Right lung (tissue), 5 donors: ENCODE results near the gene PIP4K2A. TPM values are rescaled to one million over a fixed set of nuclear protein-coding genes. Genes with fewer than 3 reads are reported as not detected.

ENCODE experiments used
- polyA plus RNA-seq, 5 donors: library from polyadenylated mRNA; unstranded; fragments of 120-200 nt; gene quantifications; one replicate each; pipeline versions ENCODE4 v1.2.1 to v1.2.3, GENCODE V29; 2013; ENCODE audit warnings: inconsistent platforms in 1 of 5, low replicate concordance in 1 of 5; ENCODE audit not compliant: insufficient read length in 5 of 5, insufficient read depth in 1 of 5

PIP4K2A gene
- polyA plus RNA-seq, 5 donors = 21.2 to 28.7 (median 26.6) TPM

Other genes with a start within 250 kb of the PIP4K2A start
- 10 to 100 TPM in 1 of 5 donors, 1 to 10 TPM in 4; 1.6 to 10.5 (median 7.7) TPM for gene ARMC3, start 213.5 kb upstream of the PIP4K2A start, polyA plus RNA-seq